MM.1S (cell line): ENCODE measurements around the gene F11R.

Experiments
- CTCF ChIP-seq: fragments of 300-600 bp; sonication (generic); IDR thresholded peaks from 2 replicates; pipeline ENCODE4 v1.5.1; 2016; ENCODE audit warnings: antibody characterized with exemption, low read length, mixed read lengths
- EZH2 ChIP-seq: fragments of 300-600 bp; sonication (generic); optimal IDR thresholded peaks from 2 replicates; pipeline ENCODE3; 2017; ENCODE audit warnings: low read depth, mild to moderate bottlenecking, antibody characterized with exemption, low read length, mixed read lengths
- EZH2phosphoT487 ChIP-seq: fragments of 300-600 bp; sonication (generic); IDR thresholded peaks from 2 replicates; pipeline ENCODE4 v1.6.1; 2018; ENCODE audit warnings: antibody characterized with exemption, low read length

GRCh38 chr1:161008869-161009510 lies 12.0 kb downstream of the F11R start:
- TF ChIP-seq CTCF, result no peak
- no peak for TF ChIP-seq EZH2
- no peak for TF ChIP-seq EZH2phosphoT487
